GM18520 (cell line): ENCODE results near the gene SLC66A2.

Experiments used
- ATAC-seq: cut with Tn5 transposase; IDR thresholded peaks from one replicate; pipeline ENCODE4 v1.9.1; 2021; ENCODE audit not compliant: unreplicated experiment

Gene SLC66A2

GRCh38 chr18:79952456-79952995 is 1.1 kb upstream of the SLC66A2 start:
- ATAC-seq: no peak

- no peak for ATAC-seq
Measured at GRCh38 chr18:79950515-79951341, 725 bp downstream of the SLC66A2 start.

DNA sequence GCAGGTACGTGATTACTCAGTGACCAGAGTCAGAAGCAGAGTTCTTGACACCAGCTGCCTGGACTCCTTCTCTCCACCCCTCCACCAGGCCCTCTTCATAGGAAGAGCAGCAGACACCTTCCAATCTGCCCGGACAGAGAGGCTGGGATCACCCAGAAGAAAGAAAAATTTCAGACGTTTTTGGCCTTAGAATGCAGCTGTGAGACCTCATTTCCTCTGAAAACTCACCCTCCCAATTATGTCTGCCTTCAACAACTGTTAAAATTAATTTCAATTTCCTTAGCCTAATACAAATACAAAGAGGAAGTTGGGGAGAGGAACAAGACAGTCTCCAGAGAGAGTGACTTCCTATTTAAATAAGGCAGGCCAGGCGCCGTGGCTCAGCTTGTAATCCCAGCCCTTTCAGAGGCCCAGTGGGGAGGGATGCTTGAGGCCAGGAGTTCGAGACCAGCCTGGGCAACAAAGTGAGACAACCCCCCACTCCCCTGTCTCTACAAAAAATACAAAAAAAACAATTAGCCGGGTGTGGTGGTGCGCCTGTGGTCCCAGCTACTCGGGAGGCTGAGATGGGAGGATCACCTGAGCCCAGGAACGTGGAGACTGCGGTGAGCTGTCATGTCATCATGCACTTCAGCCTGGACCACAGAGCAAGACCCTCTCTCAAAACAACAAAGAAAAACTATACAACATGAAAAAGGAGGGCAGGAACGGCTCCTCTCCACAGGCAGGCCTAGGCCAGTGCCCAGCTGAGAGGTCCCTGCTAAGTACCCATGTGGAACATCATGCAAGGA is 1.6 kb downstream of the SLC66A2 start:
- ATAC-seq: no peak

DNA sequence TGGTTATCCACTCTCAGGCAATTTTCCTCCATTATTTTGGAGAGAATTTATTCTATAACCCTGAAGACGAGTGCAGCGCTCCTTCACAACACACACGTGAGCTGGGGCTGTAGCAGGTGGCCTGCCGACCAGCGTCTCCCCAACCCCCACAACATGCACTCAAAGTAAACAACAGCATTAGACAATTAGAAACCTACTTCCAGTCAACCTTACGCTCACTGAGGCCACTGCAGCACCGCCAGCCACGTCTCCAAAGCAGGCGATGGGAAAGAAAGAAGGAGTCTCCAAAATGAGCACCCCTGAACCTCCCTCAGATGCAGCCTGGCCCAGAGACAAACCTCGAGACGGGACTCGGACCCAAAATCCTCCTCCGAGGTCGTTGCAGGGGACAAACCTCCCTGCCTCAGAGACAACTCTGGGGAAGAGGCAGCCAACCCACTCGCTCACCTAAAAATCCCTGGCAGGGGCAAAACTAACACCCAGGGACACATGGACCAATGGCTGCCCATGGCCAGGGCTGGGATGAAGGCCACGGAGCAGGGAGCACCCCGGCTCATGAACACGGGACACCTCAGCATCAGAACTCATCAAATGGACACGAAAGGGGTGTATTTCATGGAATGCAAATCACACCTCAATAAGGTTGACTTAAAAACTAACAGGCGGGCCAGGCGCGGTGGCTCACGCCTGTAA is 2.6 kb downstream of the SLC66A2 start:
- no peak for ATAC-seq

- ATAC-seq: no peak
Measured at GRCh38 chr18:79947881-79948610, 3.4 kb downstream of the SLC66A2 start.

DNA sequence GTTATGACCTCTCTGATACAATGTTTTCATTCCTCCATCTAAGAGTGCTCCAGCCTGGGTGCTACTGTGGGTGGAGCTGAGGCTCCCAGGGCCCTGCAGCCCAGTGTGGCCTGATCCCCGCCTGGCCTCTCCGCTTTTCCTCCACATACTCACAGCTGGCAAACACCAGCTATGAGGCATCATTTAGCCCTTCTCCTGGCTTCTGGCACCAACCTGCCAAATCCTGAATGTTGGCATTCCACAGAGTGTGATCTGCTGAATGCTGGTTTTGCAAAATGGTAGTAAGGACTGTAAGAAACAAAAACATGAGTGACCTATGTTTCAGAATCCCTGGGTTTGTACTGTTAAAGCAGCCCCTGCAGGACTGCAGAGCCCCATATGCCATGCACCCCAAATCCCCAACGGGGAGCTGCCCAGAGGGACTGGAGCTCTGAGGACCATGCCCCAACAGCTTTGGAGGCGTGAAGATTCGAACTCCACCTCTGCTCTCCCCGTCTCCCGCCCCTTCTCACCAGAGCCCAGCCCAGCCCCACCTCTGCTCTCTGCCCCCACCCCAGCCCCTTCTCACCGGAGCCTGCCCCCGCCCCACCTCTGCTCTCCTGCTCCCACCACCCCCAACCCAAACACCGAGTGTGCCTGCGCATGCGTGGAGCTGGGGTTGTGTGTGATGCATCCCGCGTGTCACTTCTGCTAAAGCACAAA is 4.2 kb downstream of the SLC66A2 start:
- ATAC-seq: no peak

- no peak for ATAC-seq
Measured at GRCh38 chr18:79945118-79946042, 6.1 kb downstream of the SLC66A2 start.

DNA sequence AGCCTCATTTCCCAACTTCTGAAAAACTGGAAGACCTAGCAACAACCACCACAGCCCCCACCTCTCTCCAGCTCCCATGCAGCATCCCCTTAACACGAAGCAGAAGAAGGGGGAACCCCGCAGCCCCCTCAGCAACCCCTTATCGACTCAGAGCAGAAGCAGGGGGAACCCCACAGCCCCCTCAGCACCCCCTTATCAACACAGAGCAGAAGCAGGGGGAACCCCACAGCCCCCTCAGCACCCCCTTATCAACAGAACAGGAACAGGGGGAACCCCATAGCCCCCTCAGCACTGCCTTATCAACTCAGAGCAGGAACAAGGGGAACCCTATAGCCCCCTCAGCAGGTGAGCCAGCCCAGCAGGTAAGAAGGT is 6.7 kb downstream of the SLC66A2 start:
- ATAC-seq: no peak

GRCh38 chr18:79944126-79944731 is 7.2 kb downstream of the SLC66A2 start:
- ATAC-seq: no peak

- no peak for ATAC-seq
Measured at GRCh38 chr18:79943608-79944125, 7.8 kb downstream of the SLC66A2 start.

DNA sequence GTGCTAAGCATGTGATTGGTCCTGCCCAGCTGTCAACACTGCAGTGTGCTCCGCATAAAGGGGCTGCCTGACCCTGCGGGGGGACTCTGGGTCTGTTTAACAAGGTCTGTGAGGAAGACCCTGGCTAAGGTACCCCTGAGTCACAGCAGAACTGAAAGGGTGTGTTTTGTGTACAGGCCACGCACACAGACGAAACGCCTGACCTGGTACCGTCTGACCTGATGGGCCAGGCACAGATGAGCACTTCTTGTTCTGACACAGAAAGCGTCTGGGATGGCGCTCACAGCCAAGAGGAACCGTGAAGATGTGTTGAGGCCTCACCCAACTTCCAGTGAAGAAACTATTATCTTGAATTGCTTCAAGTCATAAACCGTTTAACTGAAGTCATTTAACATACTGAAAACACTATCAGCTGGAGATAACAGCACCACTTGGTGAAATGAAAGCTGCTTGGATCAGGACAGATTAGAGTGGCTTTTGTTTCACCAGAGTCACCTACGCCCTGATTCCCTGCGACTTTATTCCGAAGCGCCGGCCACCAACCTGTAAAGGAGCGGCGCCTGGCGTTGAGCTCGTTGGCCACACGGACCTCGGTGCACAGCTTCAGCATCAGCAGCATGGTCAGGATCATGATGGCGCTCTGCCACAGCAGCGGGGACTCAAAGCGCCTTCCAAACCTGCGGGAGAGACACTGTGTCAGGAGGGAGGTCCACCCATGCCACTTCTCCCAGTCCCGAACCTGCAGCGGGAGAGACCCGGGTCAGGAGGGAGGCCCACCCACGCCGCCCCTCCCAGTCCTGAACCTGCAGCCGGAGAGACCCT is 8.5 kb downstream of the SLC66A2 start:
- ATAC-seq: no peak

- ATAC-seq: no peak
Measured at GRCh38 chr18:79942211-79942610, 9.2 kb downstream of the SLC66A2 start.

GRCh38 chr18:79941473-79942119 is 9.9 kb downstream of the SLC66A2 start:
- ATAC-seq: no peak

- ATAC-seq: no peak
Measured at GRCh38 chr18:79940814-79941472, 10.5 kb downstream of the SLC66A2 start.

DNA sequence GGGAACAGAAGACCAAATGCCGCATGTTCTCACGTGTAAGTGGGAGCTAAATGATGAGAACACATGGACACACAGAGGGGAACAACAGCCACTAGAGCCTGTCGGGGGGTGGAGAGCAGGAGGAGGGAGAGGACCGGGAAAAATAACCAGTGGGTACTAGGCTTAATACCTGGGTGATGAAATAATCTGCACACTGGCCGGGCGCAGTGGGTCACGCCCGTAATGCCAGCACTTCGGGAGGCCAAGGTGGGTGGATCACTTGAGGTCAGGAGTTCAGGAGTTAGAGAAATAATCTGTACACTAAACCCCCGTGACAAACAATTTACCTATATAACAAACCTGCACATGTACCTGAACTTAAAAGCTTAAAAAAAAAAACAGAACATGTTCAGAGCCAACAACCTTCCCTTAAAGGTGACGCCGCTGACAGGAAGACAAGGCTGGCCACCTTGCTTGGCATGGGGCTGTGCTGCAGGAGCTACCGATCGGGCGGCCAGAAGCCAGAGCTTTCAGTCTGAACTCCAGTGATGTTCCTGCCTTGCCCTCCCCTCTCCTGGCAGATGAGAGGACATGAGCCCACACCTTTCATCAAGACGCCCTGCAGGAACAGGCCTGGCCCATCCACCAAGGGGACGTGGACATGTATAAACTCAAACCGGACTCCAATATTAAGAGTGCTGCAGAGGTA is 11.2 kb downstream of the SLC66A2 start:
- ATAC-seq: no peak

DNA sequence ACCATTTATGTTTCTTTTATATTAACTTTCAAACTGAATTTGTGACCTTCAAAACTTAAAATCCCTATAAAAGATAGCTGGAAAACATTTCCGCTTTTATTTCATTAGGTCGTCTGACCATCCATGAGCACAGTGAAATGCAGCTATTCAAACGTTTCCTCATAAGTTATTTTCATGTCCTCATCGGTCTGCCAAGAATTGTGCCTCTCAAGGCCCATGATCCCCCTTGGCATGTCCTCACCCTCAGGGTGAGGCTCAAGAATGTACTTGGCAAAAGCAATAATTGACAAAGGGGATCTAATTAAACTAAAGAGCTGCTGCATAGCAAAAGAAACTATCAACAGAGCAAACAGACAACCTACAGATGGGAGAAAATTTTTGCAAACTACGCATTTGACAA is 12.4 kb downstream of the SLC66A2 start:
- no peak for ATAC-seq
